ENCODE measurements around the gene DUOXA2. TPM values are rescaled to one million over a fixed set of nuclear protein-coding genes. Genes with fewer than 3 reads are reported as not detected.
"Not testable (repeated sequence)": the region's sequence is repeated elsewhere in the genome, so short reads cannot be mapped to it uniquely, and the experiment has no call there.

Gene DUOXA2
- total RNA-seq, 1 donor from 2014 or later = not detected

DNA sequence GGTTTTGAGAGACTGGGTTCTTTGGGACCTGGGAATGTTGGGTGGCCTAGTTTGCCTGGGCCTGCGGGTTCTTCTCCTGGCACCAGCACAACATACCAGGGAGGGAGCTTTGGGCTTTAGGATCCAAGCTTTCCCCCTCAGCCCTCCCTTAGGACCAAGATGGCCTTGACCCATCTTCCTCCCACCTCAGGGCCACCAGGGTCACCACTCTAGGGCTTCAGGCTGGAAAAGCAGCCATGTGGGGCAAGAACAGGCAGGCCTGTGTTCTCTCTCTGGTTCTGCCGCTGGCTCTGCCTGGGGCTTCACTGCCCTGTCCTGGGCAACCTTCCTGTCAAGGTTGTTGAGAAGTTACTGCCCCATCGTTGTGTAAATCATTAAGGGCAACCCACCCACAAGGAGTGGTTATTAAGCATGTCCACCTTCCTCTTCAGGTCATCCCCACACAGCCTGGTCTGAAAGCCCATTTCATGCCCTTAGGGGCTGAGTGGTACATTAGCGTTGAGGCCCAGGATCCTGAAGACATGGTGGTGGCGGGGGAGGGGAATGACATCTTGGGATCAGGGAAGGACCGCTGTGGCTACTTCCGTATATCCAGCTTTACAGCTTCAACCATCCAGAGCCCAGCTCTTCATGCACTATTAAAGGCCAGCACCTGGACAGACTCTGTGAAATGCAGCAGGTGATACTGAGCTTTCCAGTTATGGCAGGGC lies 16.3 kb downstream of the DUOXA2 start:
- DNase-seq (ENCODE audit: missing footprints) (no peak), ATAC-seq (no peak)
- intact Hi-C loops (cut with DNase I) = no loop called here

DNA sequence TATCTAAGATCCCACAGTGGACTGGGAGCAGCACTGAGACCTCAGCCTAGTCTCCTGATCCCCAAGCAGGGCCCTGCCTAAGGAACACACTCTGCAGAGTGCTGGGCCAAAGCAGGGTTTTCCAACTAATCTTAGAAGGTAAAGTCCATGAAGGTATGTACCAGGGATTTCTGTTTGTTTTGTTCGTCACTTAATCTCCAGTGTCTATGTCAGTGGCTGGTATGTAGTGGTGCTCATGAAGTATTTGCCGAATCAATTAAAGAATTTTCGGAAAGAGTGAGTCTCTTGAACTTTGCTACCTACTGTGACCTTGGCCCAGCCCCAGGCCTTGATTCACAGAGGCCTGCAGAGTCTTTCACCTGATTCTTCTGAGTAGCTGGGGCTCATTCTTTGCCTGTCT lies 17.4 kb downstream of the DUOXA2 start:
- DNase-seq (ENCODE audit: missing footprints) (no peak), ATAC-seq (no peak)
- intact Hi-C loops (cut with DNase I) = no loop called here

DNA sequence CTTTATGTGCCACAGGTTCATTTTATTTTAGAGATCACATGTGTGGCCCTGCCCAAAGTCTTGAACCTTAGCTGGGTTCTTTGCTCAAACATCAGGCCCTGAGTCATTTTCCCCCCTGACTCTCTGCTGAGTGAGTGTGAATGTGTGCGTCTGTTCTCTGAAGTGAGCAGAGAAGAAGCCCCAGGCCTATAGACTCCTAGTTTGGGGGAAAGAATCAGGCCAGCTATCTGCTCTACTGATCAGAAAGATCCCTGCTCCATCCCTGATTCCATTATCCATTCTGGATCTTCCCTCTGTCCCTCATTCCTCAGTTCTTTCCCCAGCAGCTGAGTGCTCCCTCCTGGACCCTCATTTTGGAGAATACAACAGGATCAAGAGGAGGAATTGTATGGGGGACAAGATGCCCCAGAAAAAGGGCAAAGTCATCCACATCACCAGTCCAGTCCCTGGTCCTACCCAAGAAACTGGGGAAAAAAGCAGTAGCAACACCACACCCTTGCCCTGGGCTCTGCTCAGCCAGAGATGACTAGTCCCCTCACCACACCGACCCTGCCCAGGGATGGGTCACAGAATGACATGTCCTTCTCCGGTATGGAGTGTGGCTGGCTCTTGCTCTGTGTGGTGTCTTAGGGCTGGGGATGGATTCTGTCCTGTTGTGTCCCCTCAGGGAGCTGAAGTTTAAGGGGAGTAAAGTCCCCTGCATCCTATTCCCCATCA lies 18.9 kb downstream of the DUOXA2 start:
- DNase-seq (ENCODE audit: missing footprints) (no peak), ATAC-seq (no peak)
- intact Hi-C loops (cut with DNase I) = no loop called here

DNA sequence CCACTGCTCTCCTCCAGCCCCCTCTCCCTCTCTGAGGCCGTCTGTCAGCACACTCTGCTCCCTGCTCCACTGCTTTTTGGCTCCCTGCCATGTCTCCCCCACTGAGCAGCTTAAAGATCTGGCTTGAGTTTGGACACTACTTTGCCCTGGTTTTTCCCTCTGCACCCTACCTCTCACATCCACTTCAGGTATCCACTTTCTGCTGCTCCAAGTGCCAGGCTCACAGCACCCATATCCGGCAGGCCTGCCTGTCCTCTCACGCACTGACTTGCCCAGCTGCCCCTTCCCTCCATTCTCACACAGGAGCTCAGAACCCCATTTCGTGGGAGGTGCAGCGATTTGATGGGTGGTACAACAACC lies 19.4 kb downstream of the DUOXA2 start:
- ATAC-seq = no peak
- intact Hi-C loops (cut with DNase I) = no loop called here

DNA sequence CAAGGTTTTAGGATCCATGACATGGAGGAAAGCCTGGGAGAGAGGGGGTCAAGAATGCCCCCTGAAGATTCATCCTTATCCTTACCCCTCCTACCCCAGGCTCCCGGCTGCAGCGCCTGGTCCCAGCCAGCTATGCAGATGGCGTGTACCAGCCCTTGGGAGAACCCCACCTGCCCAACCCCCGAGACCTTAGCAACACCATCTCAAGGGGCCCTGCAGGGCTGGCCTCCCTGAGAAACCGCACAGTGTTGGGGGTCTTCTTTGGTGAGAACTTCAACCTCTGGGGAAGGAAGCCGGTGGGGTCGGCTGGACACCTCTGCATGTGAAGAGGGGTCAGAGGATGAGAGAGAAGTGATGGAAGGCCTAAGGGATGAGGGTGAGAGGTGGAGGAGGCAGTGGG lies 19.9 kb downstream of the DUOXA2 start:
- intact Hi-C loops (cut with DNase I) = no loop called here
- no peak for ATAC-seq
- DNase-seq (ENCODE audit: missing footprints) = no peak

More for the DNA sequence above, 19.4 kb downstream of the DUOXA2 start:
- DNase-seq (ENCODE audit: missing footprints) = no peak

DNA sequence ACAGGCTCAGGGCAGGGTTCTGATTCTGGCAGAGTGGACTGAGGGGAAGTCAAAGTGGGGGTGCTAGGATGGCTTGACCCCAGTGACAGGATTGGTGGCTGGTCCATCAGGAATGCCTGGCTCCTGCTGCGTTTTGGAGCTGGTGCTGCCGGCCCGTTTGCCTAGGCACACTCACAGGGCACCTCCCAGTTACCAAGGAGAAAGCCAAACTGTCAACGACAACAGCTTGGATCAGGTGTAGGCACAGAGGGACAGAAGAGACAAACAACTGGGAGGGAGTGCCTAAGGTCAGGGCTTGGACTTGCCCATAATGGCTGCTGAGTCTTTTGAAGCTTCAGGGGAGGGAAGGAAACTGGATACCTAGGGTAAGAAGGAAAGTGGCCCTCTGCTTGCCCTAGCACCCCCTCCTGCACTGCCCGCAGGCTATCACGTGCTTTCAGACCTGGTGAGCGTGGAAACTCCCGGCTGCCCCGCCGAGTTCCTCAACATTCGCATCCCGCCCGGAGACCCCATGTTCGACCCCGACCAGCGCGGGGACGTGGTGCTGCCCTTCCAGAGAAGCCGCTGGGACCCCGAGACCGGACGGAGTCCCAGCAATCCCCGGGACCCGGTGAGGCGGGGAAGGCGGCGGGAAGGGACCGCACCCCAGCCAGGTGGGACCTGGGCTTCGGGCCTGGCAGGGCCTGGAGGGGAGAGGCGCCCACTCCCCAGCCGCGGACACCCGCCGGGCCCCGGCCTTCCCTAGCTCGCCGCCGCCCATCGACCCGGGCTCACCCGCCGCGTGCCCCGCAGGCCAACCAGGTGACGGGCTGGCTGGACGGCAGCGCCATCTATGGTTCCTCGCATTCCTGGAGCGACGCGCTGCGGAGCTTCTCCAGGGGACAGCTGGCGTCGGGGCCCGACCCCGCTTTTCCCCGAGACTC lies 20.8 kb downstream of the DUOXA2 start:
- no peak for DNase-seq (ENCODE audit: missing footprints)
- peak; percentile 47 for ATAC-seq
- intact Hi-C loops (cut with DNase I) = no loop called here

DNA sequence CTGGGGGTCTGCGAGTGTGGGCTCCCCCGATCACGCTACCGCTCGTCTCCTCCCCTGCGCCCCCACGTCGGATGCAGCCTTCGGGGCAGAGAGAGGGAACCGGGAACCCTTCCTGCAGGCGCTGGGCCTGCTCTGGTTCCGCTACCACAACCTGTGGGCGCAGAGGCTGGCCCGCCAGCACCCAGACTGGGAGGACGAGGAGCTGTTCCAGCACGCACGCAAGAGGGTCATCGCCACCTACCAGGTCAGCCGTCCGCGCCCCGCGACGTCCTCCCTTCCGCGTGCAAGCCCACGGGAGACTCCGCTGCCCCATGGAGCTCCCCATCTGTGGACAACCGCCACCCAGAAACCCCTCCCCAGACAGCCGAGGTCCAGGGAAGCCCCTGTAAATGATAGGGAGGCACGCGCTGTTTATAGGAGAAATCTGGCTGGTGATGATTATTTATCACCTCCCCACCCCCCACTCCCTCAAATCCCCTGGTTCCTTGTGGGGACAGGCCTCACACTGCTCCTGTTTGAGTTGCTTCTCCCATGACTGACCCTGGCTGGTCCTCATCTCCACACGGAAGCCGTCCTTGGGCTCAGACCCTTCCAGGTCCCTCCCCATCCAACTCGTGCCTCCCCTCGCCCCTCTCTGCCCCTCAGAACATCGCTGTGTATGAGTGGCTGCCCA lies 21.7 kb downstream of the DUOXA2 start:
- intact Hi-C loops (cut with DNase I); DNase-seq (ENCODE audit: missing footprints); ATAC-seq: not testable (repeated sequence)

DNA sequence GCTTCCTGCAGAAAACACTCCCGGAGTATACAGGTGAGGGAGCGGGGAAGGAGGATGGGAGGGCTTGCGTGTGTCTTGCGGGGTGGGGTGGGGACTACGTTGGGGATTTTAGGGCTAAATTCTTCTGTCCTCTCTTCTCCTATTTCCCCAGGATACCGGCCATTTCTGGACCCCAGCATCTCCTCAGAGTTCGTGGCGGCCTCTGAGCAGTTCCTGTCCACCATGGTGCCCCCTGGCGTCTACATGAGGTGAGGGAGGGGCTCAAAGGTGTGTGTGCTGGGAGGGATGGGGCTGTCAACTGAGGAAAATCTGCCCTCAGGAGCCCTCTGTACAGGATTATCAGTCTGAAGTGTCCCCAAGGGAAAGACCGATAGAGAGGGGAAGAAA lies 22.2 kb downstream of the DUOXA2 start:
- intact Hi-C loops (cut with DNase I) = no loop called here
- DNase-seq (ENCODE audit: missing footprints) (no peak), ATAC-seq (no peak)

DNA sequence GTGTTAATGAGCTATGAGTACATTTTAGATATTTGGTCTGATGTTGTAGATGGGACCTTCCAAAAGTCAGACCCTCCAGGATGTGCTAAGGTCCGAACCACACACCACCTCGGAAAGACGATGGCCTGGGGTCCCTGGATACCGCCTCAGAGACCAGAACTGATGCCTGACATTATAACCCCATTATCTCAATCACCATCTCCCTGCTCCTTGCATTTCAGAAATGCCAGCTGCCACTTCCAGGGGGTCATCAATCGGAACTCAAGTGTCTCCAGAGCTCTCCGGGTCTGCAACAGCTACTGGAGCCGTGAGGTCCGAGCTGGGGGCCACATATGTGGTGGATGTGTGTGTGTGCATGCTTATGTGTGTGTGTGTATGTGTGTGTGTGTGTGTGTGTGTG lies 23.6 kb downstream of the DUOXA2 start:
- ATAC-seq (no peak), DNase-seq (ENCODE audit: missing footprints) (no peak)
- intact Hi-C loops (cut with DNase I) = no loop called here

DNA sequence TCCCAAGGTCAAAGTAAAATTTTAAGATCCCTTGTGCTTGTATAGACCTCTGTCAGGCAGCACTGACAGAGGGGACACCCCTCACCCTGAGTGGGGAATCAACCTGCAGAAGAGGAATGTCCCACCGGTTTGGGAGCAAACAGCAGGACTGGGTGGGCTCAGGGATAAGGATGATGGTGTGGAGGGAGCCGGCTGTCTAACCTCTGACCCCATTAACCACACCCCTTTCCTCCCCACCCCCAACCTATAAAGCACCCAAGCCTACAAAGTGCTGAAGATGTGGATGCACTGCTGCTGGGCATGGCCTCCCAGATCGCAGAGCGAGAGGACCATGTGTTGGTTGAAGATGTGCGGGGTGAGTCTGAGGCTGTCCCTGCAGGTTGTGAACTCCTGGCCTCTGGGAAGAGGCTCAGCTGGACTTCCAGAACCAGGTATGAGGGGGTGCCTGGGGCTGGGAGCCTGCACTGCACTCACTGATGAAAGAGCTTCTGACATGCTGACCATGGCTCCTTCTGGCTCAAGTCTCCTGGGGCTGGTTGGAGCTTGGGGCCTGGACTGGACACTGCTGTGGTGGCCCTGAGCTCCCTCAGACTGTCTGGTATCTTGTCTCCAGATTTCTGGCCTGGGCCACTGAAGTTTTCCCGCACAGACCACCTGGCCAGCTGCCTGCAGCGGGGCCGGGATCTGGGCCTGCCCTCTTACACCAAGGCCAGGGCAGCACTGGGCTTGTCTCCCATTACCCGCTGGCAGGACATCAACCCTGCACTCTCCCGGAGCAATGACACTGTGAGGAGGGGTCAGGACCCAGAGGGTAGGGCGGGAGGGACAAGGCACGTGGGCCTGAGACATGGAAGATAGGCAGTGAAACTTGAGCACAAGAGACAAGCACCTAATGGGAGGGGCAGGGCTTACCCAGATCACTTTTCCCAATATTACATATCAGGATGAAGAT lies 25.0 kb downstream of the DUOXA2 start:
- ATAC-seq (peak; percentile 38), DNase-seq (ENCODE audit: missing footprints) (peak; percentile 54)
- intact Hi-C loops (cut with DNase I) = no loop called here

DNA sequence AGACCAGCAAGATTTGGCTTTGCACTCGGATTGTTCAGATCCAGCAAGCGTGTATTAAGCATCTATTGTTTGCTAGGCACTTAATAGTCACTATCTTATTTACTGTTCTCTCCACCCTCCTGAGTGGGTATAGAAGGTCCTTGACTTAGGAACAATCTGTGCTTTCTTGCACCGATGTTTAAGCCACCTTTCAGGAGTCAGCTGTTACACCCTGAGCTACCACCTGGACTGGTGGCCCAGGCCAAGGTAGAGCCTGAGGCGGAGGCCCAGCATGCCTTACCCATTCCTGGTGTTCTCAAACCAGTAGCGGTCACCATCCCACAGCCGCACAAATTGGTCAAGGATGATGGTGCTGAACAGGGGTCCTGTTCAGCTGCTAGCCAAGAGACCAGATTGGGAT lies 25.6 kb downstream of the DUOXA2 start:
- ATAC-seq = no peak
- intact Hi-C loops (cut with DNase I) = no loop called here
- DNase-seq (ENCODE audit: missing footprints) = no peak

DNA sequence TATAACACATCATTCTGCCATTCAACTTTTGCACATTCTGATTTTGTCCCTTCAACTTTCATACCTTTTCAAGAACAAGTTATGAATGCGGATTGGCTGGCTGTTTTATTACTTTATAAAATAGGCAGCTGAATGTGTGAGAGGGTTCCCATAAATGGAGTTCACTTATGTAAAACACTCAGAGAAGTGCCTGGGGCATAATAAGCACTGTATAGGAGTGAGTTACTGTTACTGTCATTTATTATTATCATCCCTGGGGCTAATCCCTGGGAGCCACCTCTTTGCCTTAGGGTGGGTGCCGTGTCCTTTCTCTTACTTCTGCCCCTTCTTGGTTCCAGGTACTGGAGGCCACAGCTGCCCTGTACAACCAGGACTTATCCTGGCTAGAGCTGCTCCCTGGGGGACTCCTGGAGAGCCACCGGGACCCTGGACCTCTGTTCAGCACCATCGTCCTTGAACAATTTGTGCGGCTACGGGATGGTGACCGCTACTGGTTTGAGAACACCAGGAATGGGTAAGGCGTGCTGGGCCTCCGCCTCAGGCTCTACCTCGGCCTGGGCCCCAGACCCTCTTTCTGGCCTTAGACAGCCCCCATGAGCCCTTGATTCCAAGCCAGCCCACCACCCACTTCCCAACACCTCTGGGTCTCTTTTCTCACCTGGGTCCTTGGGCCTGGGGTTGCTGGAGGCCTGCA lies 26.6 kb downstream of the DUOXA2 start:
- ATAC-seq = no peak
- DNase-seq (ENCODE audit: missing footprints) = peak; percentile 68
- intact Hi-C loops (cut with DNase I) = no loop called here

DNA sequence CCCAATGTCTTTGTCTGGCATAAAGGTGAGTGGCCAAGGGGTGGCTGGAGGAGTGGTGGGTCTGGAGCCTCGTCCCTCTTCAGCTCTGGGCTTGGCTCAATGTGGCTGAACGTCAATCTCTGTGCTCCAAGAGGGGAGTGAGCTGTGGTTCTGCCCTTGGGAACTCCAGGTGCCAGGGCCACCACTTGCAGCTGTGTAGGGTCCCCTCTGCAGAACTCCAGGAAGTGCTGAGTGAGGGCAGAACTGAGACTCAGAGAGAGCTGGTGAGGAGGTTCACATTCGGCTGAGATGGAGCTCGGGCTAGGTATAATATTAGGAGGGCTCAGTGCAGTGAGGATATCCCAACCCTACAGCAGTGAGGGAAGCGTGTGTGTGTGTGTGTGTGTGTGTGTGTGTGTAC lies 27.3 kb downstream of the DUOXA2 start:
- DNase-seq (ENCODE audit: missing footprints) = no peak
- intact Hi-C loops (cut with DNase I) = no loop called here

DNA sequence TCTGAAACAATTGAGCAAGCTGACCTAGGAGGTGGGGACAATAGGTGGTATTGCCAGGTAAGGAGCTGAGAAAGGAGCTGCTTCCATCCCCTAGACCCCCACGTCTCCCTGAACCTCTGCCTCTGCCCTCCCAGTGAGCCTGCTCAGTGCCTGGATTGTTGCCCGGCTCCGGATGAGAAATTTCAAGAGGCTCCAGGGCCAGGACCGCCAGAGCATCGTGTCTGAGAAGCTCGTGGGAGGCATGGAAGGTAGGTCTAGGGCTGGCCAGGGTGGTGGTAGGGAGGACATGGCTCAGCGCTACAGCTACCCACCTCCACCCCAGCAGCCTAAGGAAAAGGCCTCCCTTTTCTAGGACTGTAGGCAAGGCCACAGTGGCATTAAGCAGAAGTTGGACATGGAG lies 28.9 kb downstream of the DUOXA2 start:
- DNase-seq (ENCODE audit: missing footprints) (no peak), ATAC-seq (no peak)
- intact Hi-C loops (cut with DNase I) = no loop called here

More for the DNA sequence above, 27.3 kb downstream of the DUOXA2 start:
- ATAC-seq = no peak

DNA sequence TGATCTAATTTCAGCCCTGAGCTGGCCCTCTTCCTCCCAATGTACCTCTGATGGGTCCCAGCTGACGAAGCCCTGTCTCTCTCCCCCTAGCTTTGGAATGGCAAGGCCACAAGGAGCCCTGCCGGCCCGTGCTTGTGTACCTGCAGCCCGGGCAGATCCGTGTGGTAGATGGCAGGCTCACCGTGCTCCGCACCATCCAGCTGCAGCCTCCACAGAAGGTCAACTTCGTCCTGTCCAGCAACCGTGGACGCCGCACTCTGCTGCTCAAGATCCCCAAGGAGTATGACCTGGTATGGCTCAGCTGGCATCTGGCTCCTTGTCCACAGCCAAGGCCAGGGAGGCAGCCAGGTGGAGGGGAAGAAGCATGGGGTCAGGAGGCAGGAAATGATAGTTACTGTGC lies 29.8 kb downstream of the DUOXA2 start:
- no peak for ATAC-seq
- intact Hi-C loops (cut with DNase I) = no loop called here
- DNase-seq (ENCODE audit: missing footprints) = no peak

DNA sequence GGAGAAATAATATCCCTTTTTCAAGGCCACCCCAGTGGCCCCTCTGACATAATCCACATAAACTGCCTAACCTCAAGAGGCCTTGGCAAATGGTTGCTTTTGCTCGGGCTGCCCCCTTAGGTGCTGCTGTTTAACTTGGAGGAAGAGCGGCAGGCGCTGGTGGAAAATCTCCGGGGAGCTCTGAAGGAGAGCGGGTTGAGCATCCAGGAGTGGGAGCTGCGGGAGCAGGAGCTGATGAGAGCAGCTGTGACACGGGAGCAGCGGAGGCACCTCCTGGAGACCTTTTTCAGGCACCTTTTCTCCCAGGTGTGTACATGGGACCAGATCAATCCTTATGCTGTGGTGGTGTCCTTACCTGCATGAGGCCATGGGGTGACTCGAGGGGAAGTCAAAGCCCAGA lies 30.6 kb downstream of the DUOXA2 start:
- DNase-seq (ENCODE audit: missing footprints) (no peak), ATAC-seq (no peak)
- intact Hi-C loops (cut with DNase I) = no loop called here

DNA sequence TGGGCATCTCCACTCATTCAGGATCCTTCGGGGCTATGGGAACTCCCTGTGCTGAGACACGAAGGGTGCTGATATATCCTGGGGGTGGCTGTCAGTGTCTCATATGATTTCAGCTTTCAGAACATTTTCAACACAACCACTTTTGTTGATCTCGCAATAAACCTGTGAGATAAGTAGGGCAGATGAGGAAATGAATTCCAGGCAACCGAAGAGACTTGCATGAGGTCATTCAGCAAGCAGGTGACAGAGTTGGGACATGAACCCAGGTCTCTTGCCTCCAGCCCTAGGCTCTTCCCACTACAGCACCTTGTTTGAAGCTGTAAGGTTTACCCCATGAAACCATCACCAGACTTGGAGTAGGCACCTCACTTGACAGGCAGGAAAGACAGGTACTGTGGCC lies 32.3 kb downstream of the DUOXA2 start:
- ATAC-seq = no peak
- intact Hi-C loops (cut with DNase I) = no loop called here

DNA sequence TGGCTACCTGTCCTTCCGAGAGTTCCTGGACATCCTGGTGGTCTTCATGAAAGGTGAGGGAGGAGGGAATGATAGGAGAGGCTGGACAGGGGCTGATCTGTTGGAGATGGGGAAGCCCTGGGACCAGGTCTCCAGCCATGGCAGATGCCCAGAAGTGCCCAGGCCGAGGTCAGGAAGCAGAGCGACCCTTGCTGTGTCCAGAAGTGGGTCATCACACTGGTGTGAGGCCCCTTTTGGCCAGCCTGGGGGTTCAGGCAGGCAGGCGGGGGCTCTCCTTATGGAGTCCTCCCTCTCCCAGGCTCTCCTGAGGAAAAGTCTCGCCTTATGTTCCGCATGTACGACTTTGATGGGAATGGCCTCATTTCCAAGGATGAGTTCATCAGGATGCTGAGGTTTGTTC lies 33.5 kb downstream of the DUOXA2 start:
- intact Hi-C loops (cut with DNase I) = no loop called here

More for the DNA sequence above, 32.3 kb downstream of the DUOXA2 start:
- DNase-seq (ENCODE audit: missing footprints) = no peak

More for the DNA sequence above, 33.5 kb downstream of the DUOXA2 start:
- ATAC-seq = no peak
- DNase-seq (ENCODE audit: missing footprints) = no peak
